Esophagus muscularis mucosa (tissue), 4 donors: ENCODE measurements around the gene PTGER3. TPM values are rescaled to one million over a fixed set of nuclear protein-coding genes. Genes with fewer than 3 reads are reported as not detected.

Experiments used
- DNase-seq: peaks from one replicate; pipeline ENCODE4 v3.0.0-alpha.2; 2017; ENCODE audit errors: extremely low spot score
- H3K27ac ChIP-seq, 4 donors: fragments of 200-600 bp; sonication (generic); replicated peaks in 1 of 4; 1 replicate in 3 of 4; 2 replicates in 1 of 4; pipeline ENCODE4 v1.5.1; 2016 to 2019; ENCODE audit warnings: mild to moderate bottlenecking in 1 of 4
- H3K27me3 ChIP-seq, 4 donors: fragments of 200-600 bp; sonication (generic); one replicate each; pipeline versions ENCODE4 v1.5.1 to v1.6.0; 2016 to 2019
- H3K36me3 ChIP-seq, 4 donors: fragments of 200-600 bp; sonication (generic); one replicate each; pipeline ENCODE4 v1.5.1; 2016 to 2019
- H3K4me1 ChIP-seq, 4 donors: fragments of 200-600 bp; sonication (generic); one replicate each; pipeline ENCODE4 v1.5.1; 2016 to 2019
- H3K4me3 ChIP-seq, 4 donors: fragments of 200-600 bp; sonication (generic); 1 replicate in 2 of 4; 2 replicates in 2 of 4; pipeline ENCODE4 v1.5.1; 2016 to 2019; ENCODE audit warnings: mild to moderate bottlenecking in 4 of 4, moderate library complexity in 1 of 4
- H3K9me3 ChIP-seq, 4 donors: fragments of 200-600 bp; sonication (generic); 1 replicate in 3 of 4; 2 replicates in 1 of 4; pipeline ENCODE4 v1.5.1; 2016 to 2019
- CTCF ChIP-seq, 3 experiments: fragments of 200-600 bp in 2 of 3; fragments of 450-650 bp in 1 of 3; sonication (generic) in 2 of 3; IDR thresholded peaks; one replicate each; pipeline ENCODE4 v1.5.1; 2017 to 2019; ENCODE audit warnings: antibody characterized with exemption in 3 of 3, mild to moderate bottlenecking in 2 of 3, moderate library complexity in 1 of 3
- EP300 ChIP-seq: sonication (generic); formaldehyde crosslinking; IDR thresholded peaks from one replicate; pipeline ENCODE4 v1.6.1; 2017; ENCODE audit warnings: antibody characterized with exemption
- POLR2A ChIP-seq: fragments of 450-650 bp; IDR thresholded peaks from one replicate; pipeline ENCODE4 v1.6.1; 2017; ENCODE audit warnings: antibody characterized with exemption, moderate library complexity, mild to moderate bottlenecking, low read depth
- POLR2AphosphoS5 ChIP-seq, 2 donors: sonication (generic); formaldehyde crosslinking; IDR thresholded peaks; one replicate each; pipeline ENCODE4 v1.6.1; 2017; ENCODE audit warnings: antibody characterized with exemption in 2 of 2
- WGBS: methylation state at CpG from one replicate; pipeline ENCODE4 v1.1.5; 2018; 5-methylcytosine and 5-hydroxymethylcytosine counted together
- intact Hi-C: fragments of 100-400 bp; cut with DNase I; formaldehyde crosslinking; loops from one replicate; pipeline ENCODE4 v1.15.1; 2023
- total RNA-seq, 4 donors: library from RNA; depleted of rRNA; stranded (reverse); fragments of >200 nt; gene quantifications; one replicate each; pipeline versions ENCODE4 v1.1.0 to v1.2.1, GENCODE V29; 2016

The PTGER3 gene
- total RNA-seq, 4 donors from 2014 or later, result 5.4 to 34.8 (median 19.2) TPM

- Histone ChIP-seq H3K27me3 (no peaks in the 10 kb centered on the region), H3K9me3 (no peaks in the 10 kb centered on the region), H3K36me3 (no peaks in the 10 kb centered on the region), H3K27ac (no peak overlapping the region), H3K4me1 (no peaks in the 10 kb centered on the region), H3K4me3 (no peak overlapping the region)
- TF ChIP-seq POLR2AphosphoS5 (IDR thresholded peaks at IDR 0.05) (no peak), POLR2A (no peak), EP300 (no peak), CTCF (IDR thresholded peaks at IDR 0.05) (no peak)
- intact Hi-C loops, result no loop called here
- no peak for DNase-seq
- 100% methylated on average over 1 of the region's 1 CpG for WGBS
These were observed 52.8 kb downstream of the PTGER3 start for GRCh38 chr1:70994753-70995268.

GRCh38 chr1:70993798-70994197 lies 53.8 kb downstream of the PTGER3 start:
- TF ChIP-seq EP300, result no peak
- no peak for TF ChIP-seq CTCF (IDR thresholded peaks at IDR 0.05)
- Histone ChIP-seq H3K27me3 (no peaks in the 10 kb centered on the region), H3K4me1 (no peaks in the 10 kb centered on the region), H3K27ac (no peak overlapping the region), H3K4me3 (no peak overlapping the region), H3K9me3 (no peaks in the 10 kb centered on the region), H3K36me3 (no peaks in the 10 kb centered on the region)
- 80% methylated on average over 3 of the region's 3 CpGs for WGBS
- intact Hi-C loops, result no loop called here
- no peak for DNase-seq

- TF ChIP-seq EP300 (no peak), CTCF (IDR thresholded peaks at IDR 0.05) (no peak), POLR2A (no peak), POLR2AphosphoS5 (IDR thresholded peaks at IDR 0.05) (no peak)
- H3K4me1 ChIP-seq, result no peaks in the 10 kb centered on the region
- DNase-seq, result no peak
- 84% methylated on average over 2 of the region's 2 CpGs for WGBS
- H3K9me3 ChIP-seq, result no peaks in the 10 kb centered on the region
- H3K4me3 ChIP-seq, result no peak overlapping the region
- intact Hi-C loops, result no loop called here
- H3K27me3 ChIP-seq, result no peaks in the 10 kb centered on the region
- no peak overlapping the region for H3K27ac ChIP-seq
- no peaks in the 10 kb centered on the region for H3K36me3 ChIP-seq
These were observed 55.1 kb downstream of the PTGER3 start for GRCh38 chr1:70992521-70992920.

GRCh38 chr1:70990469-70991253 lies 57.0 kb downstream of the PTGER3 start:
- H3K9me3 ChIP-seq, result no peaks in the 10 kb centered on the region
- H3K27ac ChIP-seq, result no peak overlapping the region
- DNase-seq, result no peak
- no peaks in the 10 kb centered on the region for H3K36me3 ChIP-seq
- no peak for TF ChIP-seq POLR2A
- no peak for TF ChIP-seq CTCF (IDR thresholded peaks at IDR 0.05)
- TF ChIP-seq POLR2AphosphoS5 (IDR thresholded peaks at IDR 0.05), result no peak
- TF ChIP-seq EP300, result no peak
- intact Hi-C loops, result no loop called here
- no peak overlapping the region for H3K4me3 ChIP-seq
- no peaks in the 10 kb centered on the region for H3K4me1 ChIP-seq
- H3K27me3 ChIP-seq, result no peaks in the 10 kb centered on the region
- WGBS, result 79% methylated on average over 3 of the region's 3 CpGs
